Natural killer cell (primary cell): ENCODE measurements around the gene C19orf38. TPM values are rescaled to one million over a fixed set of nuclear protein-coding genes. Genes with fewer than 3 reads are reported as not detected.
"Not testable (repeated sequence)": the region's sequence is repeated elsewhere in the genome, so short reads cannot be mapped to it uniquely, and the experiment has no call there.

Source experiments
- ATAC-seq, 3 donors: fragments of 150-1000 bp in 2 of 3; fragments of 200-7000 bp in 1 of 3; cut with Tn5 transposase; 1 replicate in 1 of 3; 2 replicates in 2 of 3; pipeline ENCODE4 v1.10.0; 2021; ENCODE audit warnings: mild to moderate bottlenecking in 2 of 3, moderate library complexity in 2 of 3
- DNase-seq, 2 donors: peaks; one replicate each; pipeline versions ENCODE4 v3.0.0 to v3.0.0-alpha.2; 2013 to 2021; ENCODE audit warnings: mixed read lengths in 1 of 2
- H3K27ac ChIP-seq: one replicate; pipeline ENCODE4 v1.5.1; 2013; ENCODE audit warnings: mild to moderate bottlenecking, low read length
- H3K27me3 ChIP-seq: one replicate; pipeline ENCODE4 v1.6.1; 2013; ENCODE audit warnings: low read length; ENCODE audit not compliant: control insufficient read depth, insufficient read depth
- H3K36me3 ChIP-seq: one replicate; pipeline ENCODE4 v1.6.1; 2013; ENCODE audit warnings: low read length; ENCODE audit not compliant: control insufficient read depth, insufficient read depth
- H3K4me1 ChIP-seq: one replicate; pipeline ENCODE4 v1.6.1; 2013; ENCODE audit warnings: low read length; ENCODE audit not compliant: control insufficient read depth, insufficient read depth
- H3K4me3 ChIP-seq: one replicate; pipeline ENCODE4 v1.5.1; 2013; ENCODE audit warnings: low read length
- H3K9me3 ChIP-seq: one replicate; pipeline ENCODE4 v1.6.1; 2013; ENCODE audit warnings: low read length; ENCODE audit not compliant: control insufficient read depth, insufficient read depth
- H3K27ac Mint-ChIP-seq, 2 donors: one replicate each; pipeline ENCODE4 v1.8.0; 2022; ENCODE audit warnings: mild to moderate bottlenecking in 2 of 2, mixed read lengths in 2 of 2, moderate library complexity in 1 of 2
- H3K27me3 Mint-ChIP-seq, 2 donors: one replicate each; pipeline ENCODE4 v1.8.0; 2022; ENCODE audit warnings: low read depth in 2 of 2, mixed read lengths in 2 of 2
- H3K36me3 Mint-ChIP-seq: one replicate; pipeline ENCODE4 v1.8.0; 2022; ENCODE audit warnings: mixed read lengths
- H3K4me1 Mint-ChIP-seq, 2 donors: one replicate each; pipeline ENCODE4 v1.8.0; 2022; ENCODE audit warnings: mixed read lengths in 2 of 2
- H3K4me3 Mint-ChIP-seq: one replicate; pipeline ENCODE4 v1.8.0; 2022; ENCODE audit warnings: mild to moderate bottlenecking, moderate library complexity, mixed read lengths
- H3K9me3 Mint-ChIP-seq, 2 donors: one replicate each; pipeline ENCODE4 v1.8.0; 2022; ENCODE audit warnings: mixed read lengths in 2 of 2
- WGBS: methylation state at CpG from one replicate; pipeline ENCODE4 v1.1.7; 2013; ENCODE audit warnings: missing lambda C conversion rate; ENCODE audit not compliant: insufficient coverage; 5-methylcytosine and 5-hydroxymethylcytosine counted together
- intact Hi-C: fragments of 100-400 bp; cut with micrococcal nuclease; formaldehyde crosslinking; loops from one replicate; pipeline ENCODE4 v1.14.2; 2022
- total RNA-seq, 4 donors: library from RNA; stranded (reverse); fragments of 120-200 nt in 1 of 4; gene quantifications; one replicate each; pipeline versions ENCODE4 v1.2.3 to v1.2.4, GENCODE V29; 2013 to 2022
- TF ChIP-seq, protein P1 (sequence below): fragments of 200-600 bp; IDR thresholded peaks from one replicate; pipeline ENCODE4 v1.8.0; 2022; ENCODE audit warnings: antibody characterized with exemption

The C19orf38 gene
- total RNA-seq, 3 donors from 2014 or later (not counting 1 experiment from before 2014, with no cell fraction given) = 2.9 to 9.9 (median 6.2) TPM

DNA sequence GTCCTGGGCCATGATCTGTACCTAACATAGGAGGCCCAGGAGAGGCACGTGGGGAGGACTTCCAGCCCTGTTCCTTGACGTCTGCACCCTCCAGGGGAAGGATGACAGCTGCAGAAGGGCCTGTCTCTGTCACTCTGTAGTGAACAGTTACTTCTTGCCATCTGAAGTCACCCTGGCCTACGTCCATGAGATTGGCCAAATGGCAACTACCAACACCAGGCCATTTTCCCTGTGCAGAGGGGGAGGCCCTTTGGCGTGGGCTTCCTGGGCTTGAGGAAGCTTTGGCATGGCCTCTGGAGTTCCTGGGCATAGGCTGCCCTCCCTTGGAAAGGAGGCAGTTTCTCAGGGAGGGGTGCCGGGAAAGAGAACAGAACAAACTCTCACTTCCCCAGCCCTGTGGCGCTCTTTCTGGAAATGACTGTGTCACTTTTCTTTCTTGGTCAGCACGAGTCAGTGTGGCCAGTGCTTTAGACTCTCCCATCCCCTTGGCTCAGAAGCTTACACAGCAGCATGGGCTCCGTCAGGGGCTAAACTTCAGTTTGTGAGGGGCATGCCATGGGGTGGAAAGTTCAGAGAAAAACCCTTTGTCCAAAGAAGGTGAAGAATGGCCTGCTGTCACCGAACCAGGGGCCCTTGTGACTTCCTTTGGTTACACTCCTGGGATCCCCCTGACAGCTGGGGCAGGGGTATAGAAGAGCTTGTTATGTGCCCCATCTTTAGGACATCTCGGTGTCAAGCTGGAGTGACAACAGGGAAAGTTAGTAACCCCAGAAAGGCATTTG lies 28.4 kb downstream of the C19orf38 start:
- intact Hi-C loops = no loop called here
- no peaks in the 10 kb centered on the region for H3K9me3 ChIP-seq
- H3K27me3 ChIP-seq = no peaks in the 10 kb centered on the region
- ATAC-seq (no peak), DNase-seq (no peak)
- no peak overlapping the region for H3K4me3 Mint-ChIP-seq
- H3K4me1 ChIP-seq = peaks cover 39% of the 10 kb centered on the region
- no peaks in the 10 kb centered on the region for H3K36me3 ChIP-seq
- TF ChIP-seq, protein P1, sequence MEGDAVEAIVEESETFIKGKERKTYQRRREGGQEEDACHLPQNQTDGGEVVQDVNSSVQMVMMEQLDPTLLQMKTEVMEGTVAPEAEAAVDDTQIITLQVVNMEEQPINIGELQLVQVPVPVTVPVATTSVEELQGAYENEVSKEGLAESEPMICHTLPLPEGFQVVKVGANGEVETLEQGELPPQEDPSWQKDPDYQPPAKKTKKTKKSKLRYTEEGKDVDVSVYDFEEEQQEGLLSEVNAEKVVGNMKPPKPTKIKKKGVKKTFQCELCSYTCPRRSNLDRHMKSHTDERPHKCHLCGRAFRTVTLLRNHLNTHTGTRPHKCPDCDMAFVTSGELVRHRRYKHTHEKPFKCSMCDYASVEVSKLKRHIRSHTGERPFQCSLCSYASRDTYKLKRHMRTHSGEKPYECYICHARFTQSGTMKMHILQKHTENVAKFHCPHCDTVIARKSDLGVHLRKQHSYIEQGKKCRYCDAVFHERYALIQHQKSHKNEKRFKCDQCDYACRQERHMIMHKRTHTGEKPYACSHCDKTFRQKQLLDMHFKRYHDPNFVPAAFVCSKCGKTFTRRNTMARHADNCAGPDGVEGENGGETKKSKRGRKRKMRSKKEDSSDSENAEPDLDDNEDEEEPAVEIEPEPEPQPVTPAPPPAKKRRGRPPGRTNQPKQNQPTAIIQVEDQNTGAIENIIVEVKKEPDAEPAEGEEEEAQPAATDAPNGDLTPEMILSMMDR = no peak
- H3K4me3 ChIP-seq = no peak overlapping the region
- H3K27ac ChIP-seq = no peak overlapping the region
- no peaks in the 10 kb centered on the region for H3K9me3 Mint-ChIP-seq
- H3K27ac Mint-ChIP-seq = no peak overlapping the region
- 58% methylated on average over 10 of the region's 10 CpGs for WGBS
- H3K27me3 Mint-ChIP-seq = no peaks in the 10 kb centered on the region
- no peaks in the 10 kb centered on the region for H3K36me3 Mint-ChIP-seq
- H3K4me1 Mint-ChIP-seq = peaks cover 16 to 25% of the 10 kb centered on the region in 2 donors

- H3K36me3 Mint-ChIP-seq, ATAC-seq, H3K27ac ChIP-seq, H3K27me3 Mint-ChIP-seq, H3K9me3 Mint-ChIP-seq, H3K9me3 ChIP-seq, H3K36me3 ChIP-seq, H3K4me3 Mint-ChIP-seq, DNase-seq, H3K4me3 ChIP-seq, H3K27me3 ChIP-seq, intact Hi-C loops: not testable (repeated sequence)
- 94% methylated on average over 9 of the region's 9 CpGs for WGBS
- H3K27ac Mint-ChIP-seq = peak overlapping the region in 1 of 2 donors; percentile 45
- H3K4me1 ChIP-seq = peaks cover 31% of the 10 kb centered on the region
- H3K4me1 Mint-ChIP-seq = peaks cover 11 to 16% of the 10 kb centered on the region in 2 donors
These were observed 29.4 kb downstream of the C19orf38 start for GRCh38 chr19:10877608-10878007.

DNA sequence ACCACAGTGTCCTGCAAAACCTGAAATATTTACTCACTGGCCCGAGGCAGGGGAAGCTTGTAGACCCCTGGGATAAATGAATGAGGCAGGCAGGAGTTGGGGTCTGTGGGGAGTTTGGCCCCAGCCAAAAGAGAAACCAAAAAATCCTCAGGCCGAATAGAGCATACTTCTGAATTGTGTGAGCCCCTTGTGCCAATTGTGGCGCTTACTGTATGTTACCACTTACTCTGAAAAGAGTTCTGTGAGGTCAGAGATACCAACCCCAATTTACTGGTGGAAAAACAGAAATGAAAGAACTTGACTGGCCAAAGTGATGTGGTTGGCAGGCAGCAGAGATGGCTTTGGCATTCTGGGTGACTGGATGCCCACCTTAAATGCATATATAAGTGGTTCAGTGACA lies 30.0 kb downstream of the C19orf38 start:
- H3K4me3 ChIP-seq = no peak overlapping the region
- no peak overlapping the region for H3K27ac ChIP-seq
- no peak overlapping the region for H3K4me3 Mint-ChIP-seq
- H3K27me3 Mint-ChIP-seq = no peaks in the 10 kb centered on the region
- peaks cover 7 to 12% of the 10 kb centered on the region in 2 donors for H3K4me1 Mint-ChIP-seq
- ATAC-seq = no peak
- H3K36me3 ChIP-seq = no peaks in the 10 kb centered on the region
- H3K4me1 ChIP-seq = peaks cover 27% of the 10 kb centered on the region
- no peaks in the 10 kb centered on the region for H3K36me3 Mint-ChIP-seq
- no peak for DNase-seq
- peak overlapping the region in 1 of 2 donors; percentile 45 for H3K27ac Mint-ChIP-seq
- H3K9me3 Mint-ChIP-seq = no peaks in the 10 kb centered on the region
- H3K27me3 ChIP-seq = no peaks in the 10 kb centered on the region
- intact Hi-C loops = no loop called here
- 42% methylated on average over 3 of the region's 3 CpGs for WGBS
- TF ChIP-seq, protein P1 = no peak
- H3K9me3 ChIP-seq = no peaks in the 10 kb centered on the region

- ATAC-seq (no peak), DNase-seq (peak in 1 of 2 donors; percentile 1)
- no peak overlapping the region for H3K4me3 ChIP-seq
- intact Hi-C loops = no loop called here
- TF ChIP-seq, protein P1 = no peak
- no peaks in the 10 kb centered on the region for H3K27me3 ChIP-seq
- Mint-ChIP-seq H3K4me3 (no peak overlapping the region), H3K27ac (no peak overlapping the region), H3K4me1 (peaks cover 7 to 12% of the 10 kb centered on the region in 2 donors), H3K9me3 (no peaks in the 10 kb centered on the region), H3K27me3 (no peaks in the 10 kb centered on the region), H3K36me3 (no peaks in the 10 kb centered on the region)
- H3K9me3 ChIP-seq = no peaks in the 10 kb centered on the region
- H3K4me1 ChIP-seq = peaks cover 21% of the 10 kb centered on the region
- 92% methylated on average over 14 of the region's 14 CpGs for WGBS
- no peak overlapping the region for H3K27ac ChIP-seq
- no peaks in the 10 kb centered on the region for H3K36me3 ChIP-seq
These were observed 33.3 kb downstream of the C19orf38 start for GRCh38 chr19:10881403-10882107.
